ENCODE measurements around the gene SERTAD2.
A peak's percentile ranks its signal among the peaks of the same experiment; 100 is the strongest.

SERTAD2 gene

DNA sequence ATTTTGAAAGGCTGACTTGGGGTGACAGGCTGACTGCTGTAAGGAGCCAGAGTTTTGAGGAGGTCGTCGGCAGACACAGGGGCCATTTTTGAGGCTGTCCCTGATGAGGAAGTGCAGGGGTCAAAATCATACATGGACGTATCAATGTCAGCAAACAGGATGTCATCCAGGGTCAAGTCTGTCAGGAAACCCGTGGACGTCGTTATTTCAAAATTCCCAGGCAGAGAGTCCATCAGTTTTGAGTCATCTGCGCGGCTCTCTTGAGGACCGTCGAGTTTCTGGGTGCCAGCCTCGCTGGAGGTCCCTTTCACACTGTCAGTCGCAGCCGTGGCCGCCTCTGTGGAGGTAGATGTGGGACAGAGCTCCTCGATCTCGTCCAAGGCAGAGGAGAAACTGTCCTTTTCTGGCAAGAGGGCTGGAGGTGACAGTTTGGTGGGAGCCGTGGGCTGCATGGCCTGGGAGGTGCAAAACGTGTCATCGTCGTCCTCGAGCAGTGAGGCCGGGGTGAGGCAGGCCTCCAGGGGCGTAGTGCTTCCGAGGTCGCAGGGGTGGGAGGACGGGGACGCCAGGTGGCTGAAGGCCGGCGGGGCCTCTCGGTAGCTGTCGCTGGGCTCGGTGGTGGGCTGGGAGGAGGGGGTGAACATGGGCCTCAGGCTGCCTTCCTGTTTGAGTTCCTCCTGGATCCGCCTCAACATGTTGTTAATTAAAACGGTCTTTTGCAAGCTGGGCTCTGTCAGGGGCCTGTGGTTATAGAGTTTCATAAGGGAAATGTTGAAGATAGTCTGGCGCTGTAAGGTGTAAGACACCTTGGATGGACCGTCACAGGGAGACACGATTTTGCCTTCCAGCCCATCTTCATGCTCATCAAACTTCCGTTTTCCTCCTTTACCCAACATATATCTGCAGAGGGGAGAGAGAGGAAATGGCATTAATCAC, 17.5 kb downstream of the SERTAD2 start:
- in situ Hi-C loops (cut with MboI; ENCODE audit: low pct_unique_long_range_greater_than_20kb, low sequenced_read_pairs) = loop anchor here (25.0 kb wide), 1 partner anchor 226 kb away; no protein-coding TSS in a partner anchor
- DNase-seq = peak; percentile 93

DNA sequence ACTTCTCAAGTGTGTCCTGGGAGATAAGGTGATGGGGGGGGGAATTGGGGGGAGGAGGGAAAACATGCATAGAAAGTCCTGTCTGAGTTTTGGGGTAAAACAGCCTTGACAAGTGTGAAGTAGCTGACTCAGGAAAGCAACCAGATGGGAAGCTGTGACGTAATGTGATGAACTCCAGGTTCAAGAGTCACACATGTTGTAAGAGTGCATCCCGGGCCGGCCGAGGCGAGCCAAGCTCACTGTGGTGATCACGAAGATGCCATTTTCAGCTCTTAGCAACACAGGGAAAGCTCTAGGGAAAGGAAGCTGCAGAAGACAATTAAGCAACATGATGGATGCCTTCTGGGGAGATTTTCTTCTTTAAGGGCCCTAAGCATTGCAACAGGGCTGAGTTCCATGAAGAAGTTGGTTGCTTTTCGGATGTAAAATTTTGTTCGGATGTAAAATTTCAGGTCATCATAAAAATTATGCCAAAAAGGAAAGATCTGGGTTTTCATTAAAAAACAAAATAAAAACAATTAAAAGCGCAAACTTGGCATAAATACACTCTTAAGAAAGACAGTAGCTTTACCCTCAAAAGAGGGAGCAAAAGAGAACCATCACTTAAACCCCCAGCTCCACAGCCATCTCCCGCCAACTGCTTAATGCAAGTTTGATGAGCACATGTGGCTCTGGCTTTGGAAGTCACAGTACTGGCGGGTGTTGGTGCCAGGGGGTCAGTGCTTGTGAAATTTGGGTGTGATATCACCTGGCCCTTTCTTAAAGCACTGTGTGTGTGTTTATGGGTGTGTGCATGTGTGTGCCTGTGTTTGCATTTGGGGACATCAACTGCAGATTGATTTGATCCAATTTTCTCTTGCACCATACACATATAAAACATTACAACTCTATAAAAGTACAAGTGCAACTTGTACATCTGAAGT, 19.1 kb downstream of the SERTAD2 start:
- no peak for DNase-seq
- in situ Hi-C loops (cut with MboI; ENCODE audit: low pct_unique_long_range_greater_than_20kb, low sequenced_read_pairs) = loop anchor here (25.0 kb wide), 1 partner anchor 228 kb away; no protein-coding TSS in a partner anchor

DNA sequence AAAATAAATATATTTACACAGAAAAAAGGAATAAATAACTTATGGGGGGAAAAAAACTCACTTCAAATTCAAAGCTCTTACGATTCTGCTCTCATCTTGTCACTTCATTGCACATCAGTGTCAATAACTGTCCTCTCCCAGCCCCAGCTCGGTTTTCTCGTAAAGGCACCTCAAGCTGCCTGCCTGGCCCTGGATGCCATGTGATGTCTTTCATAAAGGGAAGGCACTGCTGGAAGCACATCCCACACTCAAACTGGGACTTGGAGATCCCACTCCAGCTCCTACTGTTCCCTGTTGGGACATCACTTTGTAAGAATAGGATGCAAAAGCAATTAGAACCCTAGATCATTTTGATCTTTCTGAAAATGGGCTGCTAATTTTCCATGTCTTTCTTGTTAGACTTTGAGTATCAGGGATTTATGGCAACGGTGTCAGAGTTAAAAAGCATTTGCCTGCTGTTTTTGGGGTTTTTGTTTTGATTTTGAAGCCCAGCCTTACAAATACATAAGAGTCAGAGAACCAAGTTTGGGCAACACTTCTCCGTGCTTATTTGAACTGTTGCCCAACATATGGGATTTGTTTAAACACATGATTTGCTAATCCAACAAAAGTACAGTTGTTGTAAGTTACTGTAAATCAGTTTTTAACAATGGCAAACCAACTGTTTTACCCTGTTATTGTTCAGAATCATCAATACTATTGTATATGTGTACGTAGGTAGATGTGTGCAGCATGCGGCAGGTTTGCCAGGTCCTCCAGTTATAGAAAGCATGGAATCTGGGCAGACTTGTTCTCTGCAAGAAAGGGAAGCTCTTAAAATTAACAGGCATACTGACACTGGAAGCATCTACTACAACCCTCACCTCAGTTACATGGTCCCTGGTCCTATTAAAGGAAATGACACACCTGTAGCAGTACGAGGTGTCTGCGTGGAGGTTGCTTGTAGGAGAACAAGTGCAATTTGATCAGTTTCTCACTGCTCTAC, 20.6 kb downstream of the SERTAD2 start:
- DNase-seq = no peak
- in situ Hi-C loops (cut with MboI; ENCODE audit: low pct_unique_long_range_greater_than_20kb, low sequenced_read_pairs) = loop anchor here (25.0 kb wide), 1 partner anchor 229 kb away; no protein-coding TSS in a partner anchor

DNA sequence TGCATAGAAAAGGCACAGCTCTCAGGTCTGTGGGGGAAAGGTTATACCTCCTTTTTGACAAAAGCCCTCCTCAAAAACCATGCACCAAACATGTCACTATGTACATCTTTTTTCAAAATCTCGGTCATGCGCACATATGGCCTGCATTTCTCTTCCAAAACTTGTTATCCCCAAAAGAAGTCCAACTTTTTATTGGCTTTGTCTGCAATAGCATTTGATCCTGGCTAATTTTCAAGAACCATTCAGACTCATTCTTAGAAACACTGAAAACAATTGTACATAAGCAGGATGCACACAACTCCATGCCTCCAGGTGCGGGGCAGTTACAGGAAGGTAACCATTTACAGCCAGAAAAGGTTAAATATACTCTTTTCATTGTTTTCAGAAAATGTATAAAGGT, 21.9 kb downstream of the SERTAD2 start:
- in situ Hi-C loops (cut with MboI; ENCODE audit: low pct_unique_long_range_greater_than_20kb, low sequenced_read_pairs) = loop anchor here (25.0 kb wide), 1 partner anchor 231 kb away; no protein-coding TSS in a partner anchor

DNA sequence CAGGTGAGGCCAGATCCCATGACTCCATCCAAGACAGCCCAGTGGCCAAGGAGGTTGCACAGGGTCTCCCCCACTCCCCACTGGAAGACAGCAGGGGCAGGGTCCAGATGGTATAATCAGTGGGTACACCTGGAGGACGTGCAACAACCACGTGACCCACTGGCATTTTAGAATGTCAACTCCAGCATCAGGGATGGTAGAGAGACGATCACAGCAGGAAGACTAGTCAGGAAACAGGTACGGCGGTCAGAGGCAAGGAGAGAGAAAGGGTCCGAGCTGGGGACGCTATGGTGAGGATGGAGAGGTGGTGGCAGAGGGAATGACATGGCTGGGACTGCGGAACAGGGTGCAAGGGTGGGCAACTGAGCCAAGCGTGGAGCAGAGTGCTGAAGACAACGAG, 23.0 kb downstream of the SERTAD2 start:
- DNase-seq = no peak
- in situ Hi-C loops (cut with MboI; ENCODE audit: low pct_unique_long_range_greater_than_20kb, low sequenced_read_pairs) = loop anchor here (25.0 kb wide), 1 partner anchor 232 kb away; no protein-coding TSS in a partner anchor

More for the DNA sequence above, 21.9 kb downstream of the SERTAD2 start:
- DNase-seq = no peak

DNA sequence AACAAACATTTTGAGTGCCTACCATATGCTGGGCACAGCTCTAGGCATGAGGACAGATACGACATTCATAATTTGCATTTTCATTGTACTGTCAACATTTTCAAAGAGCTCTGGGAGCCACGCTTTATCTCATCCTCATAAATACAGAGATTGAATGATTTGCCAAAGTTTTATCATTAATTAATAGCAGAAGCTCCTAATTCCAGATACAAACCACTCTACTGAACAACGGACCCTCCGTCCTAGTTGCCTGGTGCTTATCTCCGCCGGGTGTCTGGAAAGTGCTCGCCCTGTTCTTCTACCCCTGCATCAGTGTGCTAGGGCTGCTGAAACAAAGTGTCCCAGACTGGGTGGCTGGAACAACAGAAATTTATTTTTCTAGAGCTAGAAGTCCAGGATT, 23.8 kb downstream of the SERTAD2 start:
- in situ Hi-C loops (cut with MboI; ENCODE audit: low pct_unique_long_range_greater_than_20kb, low sequenced_read_pairs) = loop anchor here (25.0 kb wide), 1 partner anchor 232 kb away; no protein-coding TSS in a partner anchor
- DNase-seq = no peak

DNA sequence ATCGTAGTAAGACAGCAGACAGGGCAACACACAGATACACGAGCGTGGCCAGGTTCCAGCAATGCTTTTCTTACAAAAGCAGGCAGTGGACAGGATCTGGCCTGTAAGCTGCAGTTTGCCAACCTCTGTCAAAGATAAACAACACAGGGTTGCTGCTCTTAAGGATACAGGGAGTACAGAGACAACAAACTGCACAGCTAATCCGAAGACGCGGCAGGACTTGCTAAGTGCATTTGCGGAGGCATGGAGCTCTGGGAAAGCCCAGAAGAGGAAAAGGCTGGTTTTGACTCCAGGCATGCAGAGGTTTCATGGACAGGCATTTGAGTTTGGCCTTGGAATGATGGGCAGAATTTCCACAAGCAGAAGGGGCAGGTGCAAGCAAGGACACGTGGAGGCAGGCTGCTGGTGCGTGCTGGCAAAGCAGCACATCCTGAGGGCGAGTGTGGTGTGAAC, 24.4 kb downstream of the SERTAD2 start:
- in situ Hi-C loops (cut with MboI; ENCODE audit: low pct_unique_long_range_greater_than_20kb, low sequenced_read_pairs) = loop anchor here (25.0 kb wide), 1 partner anchor 233 kb away; no protein-coding TSS in a partner anchor
- DNase-seq = no peak

DNA sequence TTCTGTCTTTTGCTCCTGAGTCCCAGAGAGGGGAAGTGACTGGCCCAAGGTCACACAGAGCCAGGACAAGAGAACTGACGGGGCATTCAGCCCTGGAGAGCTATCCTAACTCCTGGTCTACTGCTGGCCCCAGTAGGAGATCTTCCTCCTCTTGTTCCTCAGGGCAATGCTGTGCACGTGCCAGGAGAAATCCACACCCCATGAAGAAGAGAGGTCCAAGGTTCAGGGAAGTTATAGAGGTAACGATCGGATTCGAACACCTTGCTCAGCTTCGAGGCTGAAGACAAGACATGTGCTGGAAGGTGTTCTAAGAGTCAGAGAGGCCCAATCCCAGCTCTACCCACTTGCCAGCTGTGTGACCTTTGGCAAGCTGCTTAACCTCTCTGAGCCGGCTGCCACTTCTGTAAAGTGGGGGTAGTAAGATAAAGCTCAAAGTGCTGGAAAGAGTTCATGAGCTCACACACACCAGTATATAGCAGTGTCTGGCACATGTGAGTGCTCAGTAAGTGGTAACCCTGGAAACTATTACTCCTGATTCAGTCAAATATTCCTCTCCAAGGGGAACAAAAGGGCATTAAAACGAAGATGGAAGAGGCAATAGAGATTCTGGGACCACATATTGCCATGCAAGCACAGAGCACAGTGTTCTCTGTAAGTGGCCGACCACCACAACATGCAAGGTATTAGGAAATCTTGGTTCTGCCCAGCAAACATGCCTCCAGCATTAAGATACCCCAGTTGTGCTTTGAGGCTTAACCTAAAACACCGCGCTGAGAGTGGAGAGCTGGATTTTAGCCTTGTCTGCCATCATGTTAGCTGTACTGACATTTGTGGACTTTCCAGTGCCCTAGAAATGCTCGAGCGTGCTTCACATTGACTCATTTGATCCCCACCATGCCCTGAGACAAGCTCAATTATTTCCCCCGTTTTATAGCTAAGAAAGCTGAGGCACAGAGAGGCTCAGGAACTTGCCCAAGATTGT, 25.6 kb downstream of the SERTAD2 start:
- in situ Hi-C loops (cut with MboI; ENCODE audit: low pct_unique_long_range_greater_than_20kb, low sequenced_read_pairs) = loop anchor here (25.0 kb wide), 1 partner anchor 234 kb away; no protein-coding TSS in a partner anchor
- DNase-seq = no peak

DNA sequence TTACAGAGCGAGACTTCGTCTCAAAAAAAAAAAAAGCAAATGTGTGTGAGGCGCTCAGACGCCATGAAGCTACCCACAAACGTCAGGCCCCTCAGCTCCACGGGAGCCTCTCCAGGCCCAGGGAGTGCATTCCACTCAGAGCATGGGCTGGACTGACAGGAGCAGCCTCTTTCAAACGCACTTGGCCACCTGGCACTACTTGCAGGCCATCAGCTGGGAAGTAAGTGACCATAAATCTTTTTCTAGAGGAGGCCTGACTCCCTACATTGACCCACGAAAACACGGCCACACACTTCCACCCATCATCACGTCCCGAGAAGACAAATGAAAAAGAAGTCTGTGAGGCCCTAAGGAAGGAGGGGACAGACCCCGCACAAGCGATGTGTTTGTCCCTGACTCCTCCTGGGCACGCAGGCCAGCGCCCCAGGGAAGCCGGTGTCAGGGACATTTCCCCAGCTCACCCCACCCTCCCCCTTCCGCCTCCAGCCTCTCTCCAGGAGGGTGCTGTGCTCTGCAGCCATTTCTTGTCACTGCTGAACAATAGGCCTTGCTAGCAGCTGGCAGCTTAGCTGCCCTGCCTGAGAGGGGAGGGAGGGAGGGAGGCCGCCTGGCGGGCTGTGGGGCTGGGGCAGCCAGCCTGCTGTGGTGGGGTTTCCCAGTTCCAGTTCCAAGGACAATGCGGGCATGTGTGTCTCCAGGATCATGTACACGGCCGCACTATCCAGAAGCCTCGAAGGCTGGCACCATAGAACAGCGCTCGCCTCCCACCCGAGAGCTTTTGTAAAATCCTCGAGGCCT, 26.6 kb downstream of the SERTAD2 start:
- no peak for DNase-seq
- in situ Hi-C loops (cut with MboI; ENCODE audit: low pct_unique_long_range_greater_than_20kb, low sequenced_read_pairs) = loop anchor here (25.0 kb wide), 1 partner anchor 235 kb away; no protein-coding TSS in a partner anchor

DNA sequence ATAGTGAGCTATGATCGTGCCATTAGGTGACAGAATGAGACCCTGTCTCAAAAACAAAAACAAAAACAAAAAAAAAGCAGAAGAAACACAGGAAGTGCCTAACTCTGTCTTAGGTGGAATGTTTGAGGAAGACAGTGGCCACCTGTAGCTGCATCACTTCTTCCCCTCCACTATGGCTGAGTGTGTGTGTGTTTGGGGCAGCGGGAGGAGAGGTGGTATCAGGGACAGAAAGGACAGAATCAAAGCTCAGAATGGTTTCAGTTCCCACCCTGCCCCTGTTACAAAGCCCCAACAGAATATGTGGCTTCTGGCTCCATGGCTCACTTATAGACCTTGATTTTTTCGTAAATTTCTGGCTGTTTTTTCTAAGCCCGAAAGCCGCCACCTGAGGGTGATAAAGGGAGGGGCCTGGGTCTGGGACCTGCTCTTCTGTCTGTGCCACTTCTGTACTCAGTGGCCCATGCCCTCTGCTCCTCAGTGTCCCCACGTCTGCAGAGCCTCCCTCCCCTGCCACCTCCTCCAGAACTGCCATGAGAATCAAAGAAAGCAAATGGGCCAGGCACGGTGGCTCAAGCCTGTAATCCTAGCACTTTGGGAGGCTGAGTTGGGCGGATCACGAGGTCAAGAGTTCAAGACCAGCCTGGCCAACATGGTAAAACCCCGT, 27.4 kb downstream of the SERTAD2 start:
- in situ Hi-C loops (cut with MboI; ENCODE audit: low pct_unique_long_range_greater_than_20kb, low sequenced_read_pairs) = loop anchor here (25.0 kb wide), 1 partner anchor 236 kb away; no protein-coding TSS in a partner anchor
- no peak for DNase-seq

DNA sequence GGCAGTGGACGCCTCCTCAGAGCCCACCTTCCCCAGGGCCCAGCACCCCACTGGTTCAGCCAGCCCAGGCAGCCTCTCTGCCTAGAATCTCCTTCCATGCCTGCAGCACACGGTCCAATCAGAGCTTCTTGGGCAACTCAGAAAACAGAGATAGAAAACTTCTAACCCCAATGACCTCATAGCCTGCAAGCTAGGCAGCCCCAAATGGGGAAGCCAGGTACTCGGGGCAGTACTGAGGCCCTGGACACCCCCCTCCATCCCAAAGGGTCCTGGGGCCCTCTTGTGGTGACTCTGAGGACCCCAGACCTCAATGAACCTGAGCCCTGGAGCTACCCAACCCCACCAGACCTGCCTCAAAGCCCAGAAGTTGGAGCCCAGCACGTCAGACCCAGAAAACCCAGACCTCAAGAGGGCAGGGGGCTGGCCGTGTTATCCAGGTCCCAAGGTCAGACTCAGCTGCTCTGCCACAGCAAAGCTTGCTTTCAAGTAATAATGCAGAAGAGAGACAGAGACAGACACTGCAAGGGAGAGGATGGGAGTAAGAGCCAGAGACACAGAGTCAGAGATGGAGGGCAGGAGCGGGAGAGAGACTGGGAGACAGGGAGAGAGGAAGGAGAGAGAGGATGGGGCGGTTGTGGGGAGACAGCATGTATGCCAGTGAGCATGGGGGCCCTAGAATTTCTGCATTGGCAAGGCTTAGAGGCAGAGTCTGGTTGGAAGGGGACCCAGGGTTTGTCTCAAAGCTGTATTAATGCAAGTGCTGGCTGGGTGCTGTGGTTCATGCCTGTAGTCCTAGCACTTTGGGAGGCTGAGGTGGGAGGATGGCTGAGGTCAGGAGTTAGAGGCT, 28.2 kb downstream of the SERTAD2 start:
- no peak for DNase-seq
- in situ Hi-C loops (cut with MboI; ENCODE audit: low pct_unique_long_range_greater_than_20kb, low sequenced_read_pairs) = loop anchor here (25.0 kb wide), 1 partner anchor 237 kb away; no protein-coding TSS in a partner anchor

DNA sequence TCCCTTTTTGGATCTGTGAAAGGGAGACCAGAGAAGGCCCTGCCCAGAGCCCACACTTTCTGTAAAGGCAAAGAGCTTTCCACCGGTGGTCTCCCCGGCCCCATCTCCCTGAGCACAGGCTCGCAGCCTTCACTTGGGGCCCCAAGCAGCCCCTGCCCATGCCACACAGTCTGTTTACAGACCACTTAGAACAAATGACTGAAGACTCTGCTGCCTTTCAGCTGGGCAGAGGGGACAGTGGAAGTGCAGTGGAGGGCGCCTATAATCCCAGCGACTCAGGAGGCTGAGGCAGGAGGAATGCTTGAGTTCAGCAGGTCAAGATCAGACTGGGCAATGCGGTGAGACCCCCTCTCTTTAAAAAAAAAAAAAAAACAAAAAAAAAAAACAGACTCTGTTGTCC, 28.9 kb downstream of the SERTAD2 start:
- in situ Hi-C loops (cut with MboI; ENCODE audit: low pct_unique_long_range_greater_than_20kb, low sequenced_read_pairs) = loop anchor here (25.0 kb wide), 2 partner anchors 237 to 412 kb away; no protein-coding TSS in a partner anchor
- DNase-seq = no peak

DNA sequence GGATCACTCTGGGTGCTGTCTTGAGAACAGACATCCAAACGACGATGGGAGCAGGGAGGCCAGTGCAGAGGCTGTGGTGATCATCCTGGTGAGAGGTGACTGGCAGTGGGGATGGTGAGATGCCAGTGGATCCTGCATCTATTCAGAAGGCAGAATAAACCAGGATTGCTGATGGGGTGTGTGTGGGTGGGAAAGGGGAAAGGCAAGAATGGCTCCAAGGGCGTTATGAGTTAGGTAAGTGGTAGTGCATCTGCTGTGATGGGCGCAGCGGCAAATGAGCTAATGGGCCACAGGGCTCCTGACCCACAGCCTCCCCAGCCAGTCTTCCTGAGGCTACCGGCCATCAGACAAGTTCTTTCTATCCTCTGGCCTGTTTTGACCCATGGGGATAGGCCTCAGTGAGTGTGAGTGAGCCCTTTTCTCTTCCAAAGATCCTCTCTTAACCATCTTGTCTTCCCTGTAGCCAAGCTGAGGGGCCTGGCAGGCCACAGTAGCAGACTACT, 29.6 kb downstream of the SERTAD2 start:
- DNase-seq = no peak
- in situ Hi-C loops (cut with MboI; ENCODE audit: low pct_unique_long_range_greater_than_20kb, low sequenced_read_pairs) = loop anchor here (25.0 kb wide), 1 partner anchor 413 kb away; no protein-coding TSS in a partner anchor

DNA sequence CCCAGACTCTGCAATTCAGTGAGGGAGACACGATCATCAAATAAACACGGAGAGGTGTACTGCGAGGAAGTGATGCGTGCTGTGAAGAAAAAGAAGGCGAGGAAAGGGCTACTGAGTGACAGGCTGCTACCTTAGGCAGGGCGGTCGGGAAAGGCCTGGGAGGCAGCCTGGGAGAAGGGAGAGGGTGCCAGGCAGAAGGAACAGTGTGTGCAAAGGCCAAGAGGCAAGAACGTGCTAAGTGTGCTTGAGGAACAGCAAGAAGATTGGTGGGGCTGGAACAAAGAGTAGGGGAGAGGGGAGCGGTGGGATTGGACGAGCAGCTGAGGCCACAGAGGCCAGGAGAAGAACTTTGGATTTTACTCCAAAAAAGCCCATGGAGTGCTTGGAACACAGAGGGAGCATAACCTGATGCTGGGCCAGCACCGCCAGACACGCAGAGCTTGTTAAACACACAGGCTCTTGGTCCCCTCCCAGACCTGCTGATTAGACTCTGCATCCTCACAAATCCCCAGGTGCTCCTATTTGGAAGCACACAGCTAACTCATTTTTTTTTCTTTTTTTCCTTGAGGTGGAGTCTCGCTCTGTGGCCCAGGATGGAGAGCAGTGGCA, 30.4 kb downstream of the SERTAD2 start:
- no peak for DNase-seq
- in situ Hi-C loops (cut with MboI; ENCODE audit: low pct_unique_long_range_greater_than_20kb, low sequenced_read_pairs) = loop anchor here (25.0 kb wide), 1 partner anchor 414 kb away; no protein-coding TSS in a partner anchor

Data from KBM-7 (cell line).